Measurements from ENCODE around the gene MORN5.

GRCh38 chr9:122191584-122191983 lies 31.9 kb downstream of the MORN5 start:
- TF ChIP-seq, protein P1, sequence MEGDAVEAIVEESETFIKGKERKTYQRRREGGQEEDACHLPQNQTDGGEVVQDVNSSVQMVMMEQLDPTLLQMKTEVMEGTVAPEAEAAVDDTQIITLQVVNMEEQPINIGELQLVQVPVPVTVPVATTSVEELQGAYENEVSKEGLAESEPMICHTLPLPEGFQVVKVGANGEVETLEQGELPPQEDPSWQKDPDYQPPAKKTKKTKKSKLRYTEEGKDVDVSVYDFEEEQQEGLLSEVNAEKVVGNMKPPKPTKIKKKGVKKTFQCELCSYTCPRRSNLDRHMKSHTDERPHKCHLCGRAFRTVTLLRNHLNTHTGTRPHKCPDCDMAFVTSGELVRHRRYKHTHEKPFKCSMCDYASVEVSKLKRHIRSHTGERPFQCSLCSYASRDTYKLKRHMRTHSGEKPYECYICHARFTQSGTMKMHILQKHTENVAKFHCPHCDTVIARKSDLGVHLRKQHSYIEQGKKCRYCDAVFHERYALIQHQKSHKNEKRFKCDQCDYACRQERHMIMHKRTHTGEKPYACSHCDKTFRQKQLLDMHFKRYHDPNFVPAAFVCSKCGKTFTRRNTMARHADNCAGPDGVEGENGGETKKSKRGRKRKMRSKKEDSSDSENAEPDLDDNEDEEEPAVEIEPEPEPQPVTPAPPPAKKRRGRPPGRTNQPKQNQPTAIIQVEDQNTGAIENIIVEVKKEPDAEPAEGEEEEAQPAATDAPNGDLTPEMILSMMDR (IDR thresholded peaks at IDR 0.05), result no peak
- no peak for TF ChIP-seq POLR2A (IDR thresholded peaks at IDR 0.05)

Data from body of pancreas (tissue), 4 donors.